K562 (cell line): ENCODE data around the gene TMC6. TPM values are rescaled to one million over a fixed set of nuclear protein-coding genes. Genes with fewer than 3 reads are reported as not detected.

ENCODE experiments used
- ATAC-seq: fragments of 200-7000 bp; cut with Tn5 transposase; 3 replicates; pipeline ENCODE4 v1.9.1; 2020; ENCODE audit warnings: moderate library complexity
- BruUV-seq: library from RNA; stranded (reverse); fragments of 400-500 nt; replicated peaks from 2 replicates; lab custom pipeline; 2021; lab: Mats Ljungman, UMichigan
- CTCF ChIA-PET: fragments of 300-600 bp; formaldehyde crosslinking; extraction: SDS; loops from one replicate; lab custom pipeline; 2021; ENCODE audit warnings: low intra/inter-chr PET ratio; lab: Yijun Ruan, JAX
- POLR2A ChIA-PET: fragments of 300-600, 350-650 bp; sonication (Branson Sonifier 250); formaldehyde crosslinking; extraction: SDS; loops from one replicate; lab custom pipeline; 2021; ENCODE audit warnings: antibody characterized with exemption, inconsistent platforms; lab: Yijun Ruan, JAX
- DNase-seq, 4 experiments: peaks; one replicate each; pipeline versions ENCODE4 v3.0.0 to v3.0.0-alpha.2; 2011 to 2018; ENCODE audit warnings: low spot score in 3 of 4, mixed read lengths in 3 of 4; ENCODE audit errors: extremely low read depth in 1 of 4
- FAIRE-seq: peaks from 2 replicates; lab custom pipeline; 2011; peaks lifted over from hg19 to GRCh38; lab: Jason Lieb, UNC
- H2AFZ ChIP-seq: 2 replicates; pipeline ENCODE4 v1.6.0; 2011; ENCODE audit warnings: low read depth, low read length, control low read depth, inconsistent platforms
- H3K27ac ChIP-seq: fragments of 200-600 bp; 3 replicates; pipeline ENCODE4 v1.8.0; 2011; ENCODE audit warnings: low read depth, mild to moderate bottlenecking, control low read depth, inconsistent platforms, low read length, moderate library complexity, mixed read lengths; ENCODE audit errors: extremely low read depth
- H3K27me3 ChIP-seq, 2 experiments: fragments of 300-600 bp in 1 of 2; 2 replicates in 1 of 2; 3 replicates in 1 of 2; pipeline versions ENCODE4 v1.6.0 to v1.8.0; 2011; ENCODE audit warnings: inconsistent platforms in 2 of 2, low read length in 2 of 2, mild to moderate bottlenecking in 1 of 2, mixed read lengths in 1 of 2, moderate library complexity in 1 of 2; ENCODE audit not compliant: control insufficient read depth in 2 of 2, insufficient read depth in 2 of 2
- H3K36me3 ChIP-seq: fragments of 300-600 bp; 3 replicates; pipeline ENCODE4 v1.8.0; 2011; ENCODE audit warnings: mild to moderate bottlenecking, low read length, inconsistent platforms; ENCODE audit not compliant: control insufficient read depth, insufficient read depth
- H3K4me1 ChIP-seq, 2 experiments: fragments of 200-600 bp in 1 of 2; replicated peaks in 1 of 2; 2 replicates in 1 of 2; 3 replicates in 1 of 2; pipeline versions ENCODE4 v1.5.1 to v1.8.0; 2011; ENCODE audit warnings: inconsistent platforms in 2 of 2, low read length in 2 of 2, mild to moderate bottlenecking in 1 of 2, mixed read lengths in 1 of 2, moderate library complexity in 1 of 2; ENCODE audit not compliant: control insufficient read depth in 2 of 2, insufficient read depth in 2 of 2
- H3K4me2 ChIP-seq: 2 replicates; pipeline ENCODE4 v1.6.1; 2011; ENCODE audit warnings: low read length, control low read depth, inconsistent platforms, mixed read lengths; ENCODE audit not compliant: insufficient read depth
- H3K4me3 ChIP-seq: fragments of 200-600 bp; sonication (generic), shearing (Covaris generic); 2 replicates; pipeline ENCODE4 v1.5.1; 2016; ENCODE audit warnings: control low read depth, inconsistent platforms
- H3K79me2 ChIP-seq: fragments of 200-600 bp; 3 replicates; pipeline ENCODE4 v1.8.0; 2011; ENCODE audit warnings: low read length, inconsistent platforms; ENCODE audit not compliant: control insufficient read depth, insufficient read depth
- H3K9ac ChIP-seq, 2 experiments: 2 replicates each; pipeline versions ENCODE4 v1.6.0 to v1.6.1; 2011; ENCODE audit warnings: low read depth in 2 of 2, low read length in 2 of 2, control low read depth in 1 of 2, inconsistent platforms in 1 of 2, mild to moderate bottlenecking in 1 of 2, mixed read lengths in 1 of 2; ENCODE audit not compliant: insufficient read depth in 1 of 2
- H3K9me1 ChIP-seq: one replicate; pipeline ENCODE4 v1.6.0; 2011; ENCODE audit warnings: inconsistent platforms, mild to moderate bottlenecking, low read length, moderate library complexity; ENCODE audit not compliant: control insufficient read depth, insufficient read depth
- H3K9me3 ChIP-seq: replicated peaks from 2 replicates; pipeline ENCODE4 v1.5.1; 2011; ENCODE audit warnings: low read depth, low read length, inconsistent platforms; ENCODE audit not compliant: control insufficient read depth, insufficient read depth
- H4K20me1 ChIP-seq: replicated peaks from 2 replicates; pipeline ENCODE4 v1.6.1; 2011; ENCODE audit warnings: low read length, inconsistent platforms, mixed read lengths; ENCODE audit not compliant: control insufficient read depth, insufficient read depth
- ARID4B ChIP-seq: sonication (generic); formaldehyde crosslinking; IDR thresholded peaks from 2 replicates; pipeline ENCODE4 v1.8.0; 2022; ENCODE audit warnings: mild to moderate bottlenecking, missing genetic modification reagents
- BCL6 ChIP-seq: fragments of 250-450 bp; sonication (Bioruptor Pico); IDR thresholded peaks from 2 replicates; pipeline ENCODE4 v1.4.0; 2020
- CBX1 ChIP-seq: sonication (generic); IDR thresholded peaks from 2 replicates; pipeline ENCODE4 v1.6.1; 2016; ENCODE audit warnings: antibody characterized with exemption, low read depth, mild to moderate bottlenecking
- CREB1 ChIP-seq, 2 experiments: sonication (generic) in 1 of 2; formaldehyde crosslinking in 1 of 2; IDR thresholded peaks; 2 replicates each; pipeline versions ENCODE4 v1.6.1 to v1.8.0; 2012 to 2022; ENCODE audit warnings: inconsistent platforms in 1 of 2, mild to moderate bottlenecking in 1 of 2, missing genetic modification reagents in 1 of 2, moderate library complexity in 1 of 2
- CREBBP ChIP-seq: IDR thresholded peaks from one replicate; pipeline ENCODE4 v1.6.1; 2012; ENCODE audit warnings: low read depth, mild to moderate bottlenecking, control low read depth, inconsistent platforms, low read length
- MYNN ChIP-seq, 2 experiments: sonication (generic); formaldehyde crosslinking in 1 of 2; IDR thresholded peaks; 2 replicates each; pipeline versions ENCODE4 v1.5.0 to v1.6.1; 2016 to 2020; ENCODE audit warnings: antibody characterized with exemption in 1 of 2, missing genetic modification reagents in 1 of 2
- POLR2A ChIP-seq: fragments of 450-650 bp; conservative IDR thresholded peaks from 2 replicates; pipeline ENCODE4 v1.6.1; 2016
- POLR2AphosphoS2 ChIP-seq: IDR thresholded peaks from 2 replicates; pipeline ENCODE4 v1.6.1; 2012; ENCODE audit warnings: low read length, improper control_type of control experiment
- POLR2G ChIP-seq: fragments of 200-400 bp; formaldehyde crosslinking; IDR thresholded peaks from 2 replicates; pipeline ENCODE4 v1.6.1; 2017; ENCODE audit warnings: low read depth, mild to moderate bottlenecking, antibody characterized with exemption, low read length, moderate library complexity
- RBFOX2 ChIP-seq: fragments of 200-400 bp; formaldehyde crosslinking; IDR thresholded peaks from 2 replicates; pipeline ENCODE4 v1.6.1; 2017; ENCODE audit warnings: low read depth, mild to moderate bottlenecking, low read length, moderate library complexity
- RBM22 ChIP-seq: fragments of 200-400 bp; formaldehyde crosslinking; IDR thresholded peaks from 2 replicates; pipeline ENCODE4 v1.6.1; 2018; ENCODE audit warnings: low read length, low read depth; ENCODE audit not compliant: poor library complexity, severe bottlenecking
- SUPT5H ChIP-seq: fragments of 450-650 bp; IDR thresholded peaks from 2 replicates; pipeline ENCODE4 v1.6.1; 2016
- ZBTB5 ChIP-seq: fragments of 450-650 bp; IDR thresholded peaks from 2 replicates; pipeline ENCODE4 v1.6.1; 2017; ENCODE audit warnings: antibody characterized with exemption
- WGBS: fragments of 100-300 bp; shearing (Covaris generic); methylation state at CpG from one replicate; pipeline ENCODE4 v1.1.6; 2016; ENCODE audit warnings: low coverage, mixed read lengths; ENCODE audit not compliant: insufficient coverage; ENCODE audit errors: missing lambda C conversion rate; 5-methylcytosine and 5-hydroxymethylcytosine counted together
- in situ Hi-C: fragments of 300-500 bp; cut with MboI; formaldehyde crosslinking; loops from 4 replicates; pipeline ENCODE4 v1.15.0; 2018; ENCODE audit warnings: inconsistent platforms, mixed read lengths
- intact Hi-C: fragments of 100-400 bp; cut with micrococcal nuclease; formaldehyde crosslinking; loops from 2 replicates; pipeline ENCODE4 v1.14.2; 2022
- polyA plus RNA-seq, 8 experiments: library from polyadenylated mRNA; depleted of rRNA in 4 of 8; stranded (reverse) in 5 of 8; unstranded in 3 of 8; fragments of >200 nt; fragmentation: Nextera tagmentation in 2 of 8; fragmentation: Illumina TruSeq in 1 of 8; extraction: Ambion mirVana in 2 of 8; extraction: Trizol in 1 of 8; gene quantifications; 2 replicates each; pipeline versions ENCODE4 v1.2.1 to v1.2.3, GENCODE V29; 2011 to 2014; ENCODE audit warnings: inconsistent platforms in 1 of 8, missing spikeins in 1 of 8
- total RNA-seq, 7 experiments: library from RNA; depleted of rRNA in 6 of 7; stranded (reverse); fragments of >200 nt in 6 of 7; fragmentation: Illumina TruSeq in 2 of 7; extraction: Trizol in 2 of 7; gene quantifications; 2 replicates each; pipeline versions ENCODE4 v1.2.1 to v1.2.3, GENCODE V29; 2011 to 2021; ENCODE audit warnings: low replicate concordance in 1 of 7

Gene TMC6
- total and polyA plus RNA-seq, 9 of the 15 experiments (the other 6 are each of a cell fraction or from before 2014, with no cell fraction given): 4.1 to 351 (median 66.9) TPM

DNA sequence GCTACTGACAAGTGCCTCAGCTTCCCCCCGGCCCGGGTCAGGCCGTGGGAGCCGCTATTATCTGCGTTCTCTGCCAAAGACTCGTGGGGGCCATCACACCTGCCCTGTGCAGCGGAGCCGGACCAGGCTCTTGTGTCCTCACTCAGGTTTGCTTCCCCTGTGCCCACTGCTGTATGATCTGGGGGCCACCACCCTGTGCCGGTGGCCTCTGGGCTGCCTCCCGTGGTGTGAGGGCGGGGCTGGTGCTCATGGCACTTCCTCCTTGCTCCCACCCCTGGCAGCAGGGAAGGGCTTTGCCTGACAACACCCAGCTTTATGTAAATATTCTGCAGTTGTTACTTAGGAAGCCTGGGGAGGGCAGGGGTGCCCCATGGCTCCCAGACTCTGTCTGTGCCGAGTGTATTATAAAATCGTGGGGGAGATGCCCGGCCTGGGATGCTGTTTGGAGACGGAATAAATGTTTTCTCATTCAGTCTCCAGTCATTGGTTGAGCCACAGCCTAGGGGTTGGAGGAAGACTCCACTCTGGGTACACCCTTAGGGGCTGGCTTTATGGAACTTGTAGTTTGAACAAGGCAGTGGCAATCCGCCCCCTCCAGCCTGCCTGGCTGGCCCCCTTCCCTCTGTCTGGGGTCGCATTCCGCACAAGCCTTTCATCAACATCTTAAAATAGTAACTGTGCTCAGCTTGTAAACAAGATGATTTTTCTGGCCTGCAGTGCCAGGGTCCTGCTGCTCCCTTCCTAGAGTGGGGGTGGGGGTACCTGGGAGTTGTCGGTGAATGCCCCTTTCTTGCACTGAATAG is 43.9 kb upstream of the TMC6 start:
- FAIRE-seq: no peak
- TF ChIP-seq CREBBP (no peak), ARID4B (CRISPR knock-in tag) (0 out of 2 replicates have a peak, but pooled peaks have one; percentile 41), POLR2A (peak; percentile 45), POLR2G (peak; percentile 77), SUPT5H (peak; percentile 48; the same call in 1 of the 2 replicates), CBX1 (0 out of 2 replicates have a peak, but pooled peaks have one; percentile 41), RBM22 (peak; percentile 43), BCL6 (CRISPR knock-in tag) (no peak), ZBTB5 (no peak), CREB1 (IDR thresholded peaks at IDR 0.05) (peak; percentile 11; the same call in 1 of the 2 replicates), CREB1 (CRISPR knock-in tag; IDR thresholded peaks at IDR 0.05) (no peak), POLR2AphosphoS2 (peak; percentile 83), RBFOX2 (peak; percentile 69), MYNN (IDR thresholded peaks at IDR 0.05) (peak; percentile 35; the same call in 1 of the 2 replicates), MYNN (CRISPR knock-in tag; IDR thresholded peaks at IDR 0.05) (no peak)

More for the DNA sequence above, 43.9 kb upstream of the TMC6 start:
- H3K79me2 ChIP-seq: peaks cover 38% of the 10 kb centered on the region
- H3K4me1 ChIP-seq: peaks cover 20 to 76% of the 10 kb centered on the region in 2 experiments
- H2AFZ ChIP-seq: no peak overlapping the region
- H3K27ac ChIP-seq: no peak overlapping the region
- H3K36me3 ChIP-seq: peaks cover 80% of the 10 kb centered on the region; the same call in 2 of the 3 replicates
- POLR2A ChIA-PET: interaction anchor here (0.8 to 2.4 kb wide), 7 partner anchors 11 to 234 kb away, joined by 3 to 16 read pairs (median 3); partner anchors contain the start of genes AFMID and TK1
- H3K9ac ChIP-seq: peak overlapping the region in 1 of 2 experiments; percentile 33; a peak in 1 of 4 replicates
- H3K9me3 ChIP-seq: no peaks in the 10 kb centered on the region
- H3K9me1 ChIP-seq: peaks cover 5% of the 10 kb centered on the region
- no peak overlapping the region for H3K4me3 ChIP-seq
- intact Hi-C loops: no loop called here
- in situ Hi-C loops: loop anchor here (5.0 kb wide), 1 partner anchor 60 kb away; no protein-coding TSS in a partner anchor
- no peak overlapping the region for H3K4me2 ChIP-seq
- 67% methylated on average over 19 of the region's 19 CpGs for WGBS
- H3K27me3 ChIP-seq: no peaks in the 10 kb centered on the region
- no peak for ATAC-seq
- H4K20me1 ChIP-seq: peaks cover 17% of the 10 kb centered on the region
- DNase-seq: no peak
- no TSS peak for BruUV-seq
- CTCF ChIA-PET: no interaction called here
